H9 (cell line): ENCODE measurements around the gene CCNL1. TPM values are rescaled to one million over a fixed set of nuclear protein-coding genes. Genes with fewer than 3 reads are reported as not detected.

Experiments
- DNase-seq: peaks from one replicate; pipeline ENCODE4 v3.0.0-alpha.2; 2017
- H2AFZ ChIP-seq: one replicate; pipeline ENCODE4 v1.6.1; 2013; ENCODE audit warnings: mild to moderate bottlenecking, low read length, control low read depth, moderate library complexity
- H2AK5ac ChIP-seq: 2 replicates; pipeline ENCODE4 v1.6.1; 2013; ENCODE audit warnings: low read length, control low read depth, mixed read lengths; ENCODE audit not compliant: insufficient read length
- H2BK120ac ChIP-seq: one replicate; pipeline ENCODE4 v1.6.1; 2013; ENCODE audit warnings: low read depth, mild to moderate bottlenecking, low read length, control low read depth, inconsistent platforms; ENCODE audit not compliant: poor library complexity, severe bottlenecking
- H2BK12ac ChIP-seq: 2 replicates; pipeline ENCODE4 v1.6.1; 2013; ENCODE audit warnings: low read length, control low read depth, mixed read lengths, low read depth; ENCODE audit not compliant: insufficient read length
- H2BK15ac ChIP-seq: 2 replicates; pipeline ENCODE4 v1.6.1; 2013; ENCODE audit warnings: low read depth, low read length, control low read depth
- H2BK20ac ChIP-seq: one replicate; pipeline ENCODE4 v1.6.1; 2013; ENCODE audit warnings: low read depth, mild to moderate bottlenecking, low read length, control low read depth, inconsistent platforms; ENCODE audit not compliant: poor library complexity, severe bottlenecking
- H2BK5ac ChIP-seq: 2 replicates; pipeline ENCODE4 v1.6.1; 2013; ENCODE audit warnings: low read length, control low read depth, mixed read lengths; ENCODE audit not compliant: insufficient read length
- H3K14ac ChIP-seq: 2 replicates; pipeline ENCODE4 v1.6.1; 2013; ENCODE audit warnings: low read length, control low read depth; ENCODE audit not compliant: insufficient read depth
- H3K18ac ChIP-seq: 2 replicates; pipeline ENCODE4 v1.6.1; 2013; ENCODE audit warnings: low read depth, mild to moderate bottlenecking, mixed read lengths, low read length, control low read depth; ENCODE audit not compliant: insufficient read length
- H3K23ac ChIP-seq: 2 replicates; pipeline ENCODE4 v1.6.1; 2013; ENCODE audit warnings: low read length, control low read depth, mixed read lengths, low read depth; ENCODE audit not compliant: insufficient read length
- H3K23me2 ChIP-seq: 2 replicates; pipeline ENCODE4 v1.6.1; 2013; ENCODE audit warnings: low read depth, mild to moderate bottlenecking, mixed read lengths, low read length, control low read depth; ENCODE audit not compliant: insufficient read length, poor library complexity, severe bottlenecking
- H3K27ac ChIP-seq: 2 replicates; pipeline ENCODE4 v1.5.1; 2013; ENCODE audit warnings: low read length, control low read depth, mixed read lengths, low read depth; ENCODE audit not compliant: insufficient read length
- H3K27me3 ChIP-seq: 2 replicates; pipeline ENCODE4 v1.6.1; 2013; ENCODE audit warnings: low read length, control low read depth, inconsistent platforms; ENCODE audit not compliant: insufficient read depth
- H3K4ac ChIP-seq: 2 replicates; pipeline ENCODE4 v1.6.1; 2013; ENCODE audit warnings: low read depth, mild to moderate bottlenecking, control low read depth, inconsistent platforms, low read length, moderate library complexity
- H3K4me1 ChIP-seq: 2 replicates; pipeline ENCODE4 v1.6.1; 2013; ENCODE audit warnings: low read length, control low read depth, inconsistent platforms; ENCODE audit not compliant: insufficient read depth
- H3K4me2 ChIP-seq: 2 replicates; pipeline ENCODE4 v1.6.1; 2013; ENCODE audit warnings: low read length, control low read depth, mixed read lengths; ENCODE audit not compliant: insufficient read length, insufficient read depth
- H3K56ac ChIP-seq: 2 replicates; pipeline ENCODE4 v1.6.1; 2013; ENCODE audit warnings: low read depth, mild to moderate bottlenecking, mixed read lengths, low read length, control low read depth; ENCODE audit not compliant: insufficient read length
- H3K79me1 ChIP-seq: 2 replicates; pipeline ENCODE4 v1.6.1; 2013; ENCODE audit warnings: low read depth, mild to moderate bottlenecking, moderate library complexity, low read length, control low read depth, inconsistent platforms; ENCODE audit not compliant: insufficient read depth, poor library complexity, severe bottlenecking
- H3K79me2 ChIP-seq: 2 replicates; pipeline ENCODE4 v1.6.1; 2013; ENCODE audit warnings: low read length, control low read depth, inconsistent platforms; ENCODE audit not compliant: insufficient read depth
- H3K9ac ChIP-seq: 2 replicates; pipeline ENCODE4 v1.6.1; 2013; ENCODE audit warnings: low read length, control low read depth, mixed read lengths; ENCODE audit not compliant: insufficient read length; ENCODE audit errors: extremely low read depth
- H3K9me3 ChIP-seq: one replicate; pipeline ENCODE4 v1.6.1; 2013; ENCODE audit warnings: low read depth, low read length, inconsistent platforms; ENCODE audit not compliant: control insufficient read depth
- H3T11ph ChIP-seq: one replicate; pipeline ENCODE4 v1.6.1; 2013; ENCODE audit warnings: mild to moderate bottlenecking, low read length, control low read depth, inconsistent platforms
- H4K20me1 ChIP-seq: one replicate; pipeline ENCODE4 v1.6.1; 2013; ENCODE audit not compliant: control insufficient read depth, insufficient read length, insufficient read depth
- H4K5ac ChIP-seq: 2 replicates; pipeline ENCODE4 v1.6.1; 2013; ENCODE audit warnings: low read depth, mild to moderate bottlenecking, mixed read lengths, low read length, control low read depth; ENCODE audit not compliant: insufficient read length
- H4K8ac ChIP-seq: replicated peaks from 2 replicates; pipeline ENCODE4 v1.6.1; 2013; ENCODE audit warnings: low read length, control low read depth, mixed read lengths, low read depth; ENCODE audit not compliant: insufficient read length
- H4K91ac ChIP-seq: 2 replicates; pipeline ENCODE4 v1.6.1; 2013; ENCODE audit warnings: low read depth, mild to moderate bottlenecking, moderate library complexity, mixed read lengths, low read length, control low read depth; ENCODE audit not compliant: insufficient read length
- H3K27ac Mint-ChIP-seq, 3 experiments: 2 replicates in 2 of 3; 3 replicates in 1 of 3; pipeline ENCODE4 v1.8.0; 2020 to 2021; ENCODE audit warnings: mixed read lengths in 3 of 3, mild to moderate bottlenecking in 1 of 3, moderate library complexity in 1 of 3
- H3K27me3 Mint-ChIP-seq: 2 replicates; pipeline ENCODE4 v1.8.0; 2021; ENCODE audit warnings: low read depth, mild to moderate bottlenecking, moderate library complexity, mixed read lengths
- H3K36me3 Mint-ChIP-seq, 3 experiments: 2 replicates in 2 of 3; 3 replicates in 1 of 3; pipeline ENCODE4 v1.8.0; 2020 to 2021; ENCODE audit warnings: low read depth in 3 of 3, mixed read lengths in 3 of 3; ENCODE audit not compliant: insufficient read depth in 1 of 3
- H3K4me1 Mint-ChIP-seq, 2 experiments: 2 replicates each; pipeline ENCODE4 v1.8.0; 2020; ENCODE audit warnings: mixed read lengths in 2 of 2
- H3K4me3 Mint-ChIP-seq, 2 experiments: 2 replicates in 1 of 2; 3 replicates in 1 of 2; pipeline ENCODE4 v1.8.0; 2020 to 2021; ENCODE audit warnings: mild to moderate bottlenecking in 2 of 2, mixed read lengths in 2 of 2, moderate library complexity in 1 of 2
- H3K9me3 Mint-ChIP-seq, 2 experiments: 2 replicates in 1 of 2; 3 replicates in 1 of 2; pipeline ENCODE4 v1.8.0; 2020; ENCODE audit warnings: mild to moderate bottlenecking in 2 of 2, mixed read lengths in 2 of 2, moderate library complexity in 1 of 2
- WGBS: extraction: QIAGEN DNeasy Blood & Tissue Kit; methylation state at CpG from one replicate; pipeline ENCODE4 v1.1.7; 2013; ENCODE audit warnings: missing lambda C conversion rate, low lambda C conversion rate, mixed read lengths; ENCODE audit not compliant: insufficient read length; ENCODE audit errors: extremely low coverage; 5-methylcytosine and 5-hydroxymethylcytosine counted together
- total RNA-seq: library from RNA; stranded (reverse); gene quantifications from 2 replicates; pipeline ENCODE4 v1.2.1, GENCODE V29; 2021
- TF ChIP-seq, protein P1 (sequence below): fragments of 200-600 bp; sonication (generic); conservative IDR thresholded peaks from 3 replicates; pipeline ENCODE4 v1.8.0; 2021; ENCODE audit warnings: antibody characterized with exemption, mild to moderate bottlenecking

CCNL1 gene
- total RNA-seq, 1 experiment from 2014 or later = 103 TPM

DNA sequence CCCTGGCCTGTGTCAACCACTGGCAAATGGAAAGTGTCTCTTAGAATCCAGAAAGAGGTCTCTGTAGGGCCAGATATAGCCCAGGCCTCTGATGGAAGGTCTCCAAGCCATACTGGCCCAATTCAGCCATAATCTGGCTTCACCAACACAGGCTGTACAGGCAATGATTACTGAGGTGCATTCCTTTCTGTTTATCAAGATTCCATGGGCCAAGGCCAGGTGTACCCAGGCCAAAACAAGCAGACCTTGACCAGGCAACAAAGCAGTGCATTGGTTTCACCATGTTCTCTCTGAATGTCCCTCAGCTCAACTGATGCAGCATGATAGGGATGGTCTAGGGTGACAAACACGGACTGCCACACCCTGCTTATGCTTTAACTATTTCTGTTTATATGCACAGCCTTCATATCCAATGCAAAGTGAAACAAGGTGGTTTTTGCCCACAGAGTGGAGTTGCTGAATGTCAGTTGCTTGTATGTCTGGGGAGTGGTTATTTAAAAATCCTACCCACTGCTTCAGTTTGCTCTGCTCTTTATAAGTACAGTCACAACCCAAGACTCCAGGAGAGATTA is 25.2 kb downstream of the CCNL1 start:
- Mint-ChIP-seq H3K4me3 (no peak overlapping the region), H3K4me1 (peaks cover 13 to 24% of the 10 kb centered on the region in 2 experiments), H3K27me3 (peaks cover 3% of the 10 kb centered on the region; the same call in 1 of the 2 replicates), H3K27ac (no peak overlapping the region), H3K9me3 (peaks cover 2 to 4% of the 10 kb centered on the region in 2 experiments; a peak in 1 of 5 replicates), H3K36me3 (peaks cover 0 to 6% (median 0%) of the 10 kb centered on the region in 3 experiments; a peak in 2 of 7 replicates)
- H3K23ac ChIP-seq = no peak overlapping the region
- H3T11ph ChIP-seq = no peak overlapping the region
- peaks cover 2% of the 10 kb centered on the region; the same call in 1 of the 2 replicates for H3K4me1 ChIP-seq
- H3K27me3 ChIP-seq = no peaks in the 10 kb centered on the region
- H4K91ac ChIP-seq = no peak overlapping the region
- H2BK20ac ChIP-seq = no peak overlapping the region
- no CpG with 5 or more reads among the region's 1 CpG for WGBS
- no peak overlapping the region for H3K14ac ChIP-seq
- H2BK5ac ChIP-seq = no peak overlapping the region
- H3K4me2 ChIP-seq = no peak overlapping the region
- no peak overlapping the region for H3K18ac ChIP-seq
- no peaks in the 10 kb centered on the region for H4K20me1 ChIP-seq
- no peak overlapping the region for H4K8ac ChIP-seq
- no peak overlapping the region for H2AFZ ChIP-seq
- no peak overlapping the region for H2BK15ac ChIP-seq
- no peak overlapping the region for H2BK12ac ChIP-seq
- no peaks in the 10 kb centered on the region for H3K79me1 ChIP-seq
- no peak overlapping the region for H2BK120ac ChIP-seq
- no peak overlapping the region for H2AK5ac ChIP-seq
- TF ChIP-seq, protein P1, sequence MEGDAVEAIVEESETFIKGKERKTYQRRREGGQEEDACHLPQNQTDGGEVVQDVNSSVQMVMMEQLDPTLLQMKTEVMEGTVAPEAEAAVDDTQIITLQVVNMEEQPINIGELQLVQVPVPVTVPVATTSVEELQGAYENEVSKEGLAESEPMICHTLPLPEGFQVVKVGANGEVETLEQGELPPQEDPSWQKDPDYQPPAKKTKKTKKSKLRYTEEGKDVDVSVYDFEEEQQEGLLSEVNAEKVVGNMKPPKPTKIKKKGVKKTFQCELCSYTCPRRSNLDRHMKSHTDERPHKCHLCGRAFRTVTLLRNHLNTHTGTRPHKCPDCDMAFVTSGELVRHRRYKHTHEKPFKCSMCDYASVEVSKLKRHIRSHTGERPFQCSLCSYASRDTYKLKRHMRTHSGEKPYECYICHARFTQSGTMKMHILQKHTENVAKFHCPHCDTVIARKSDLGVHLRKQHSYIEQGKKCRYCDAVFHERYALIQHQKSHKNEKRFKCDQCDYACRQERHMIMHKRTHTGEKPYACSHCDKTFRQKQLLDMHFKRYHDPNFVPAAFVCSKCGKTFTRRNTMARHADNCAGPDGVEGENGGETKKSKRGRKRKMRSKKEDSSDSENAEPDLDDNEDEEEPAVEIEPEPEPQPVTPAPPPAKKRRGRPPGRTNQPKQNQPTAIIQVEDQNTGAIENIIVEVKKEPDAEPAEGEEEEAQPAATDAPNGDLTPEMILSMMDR = no peak
- H3K9me3 ChIP-seq = no peaks in the 10 kb centered on the region
- H3K27ac ChIP-seq = no peak overlapping the region
- no peak overlapping the region for H3K9ac ChIP-seq
- no peaks in the 10 kb centered on the region for H3K23me2 ChIP-seq
- H3K56ac ChIP-seq = no peak overlapping the region
- H3K4ac ChIP-seq = no peak overlapping the region
- H4K5ac ChIP-seq = no peak overlapping the region
- H3K79me2 ChIP-seq = no peaks in the 10 kb centered on the region
- no peak for DNase-seq
